B cell (primary cell): ENCODE measurements around the gene ARHGEF4. TPM values are rescaled to one million over a fixed set of nuclear protein-coding genes. Genes with fewer than 3 reads are reported as not detected.

Source experiments
- ATAC-seq: fragments of 200-7000 bp; cut with Tn5 transposase; one replicate; pipeline ENCODE4 v1.10.0; 2021; ENCODE audit warnings: low read depth, mild to moderate bottlenecking, moderate number of reproducible peaks, moderate library complexity
- CTCF ChIA-PET: fragments of 350-600 bp; sonication (Branson Sonifier 250); formaldehyde crosslinking; loops from one replicate; lab custom pipeline; 2021; ENCODE audit warnings: antibody characterized with exemption, inconsistent platforms; lab: Charles Lee
- POLR2A ChIA-PET: fragments of 350-600 bp; sonication (Branson Sonifier 250); formaldehyde crosslinking; loops from one replicate; lab custom pipeline; 2021; ENCODE audit warnings: antibody characterized with exemption; lab: Charles Lee
- DNase-seq: peaks from one replicate; pipeline ENCODE4 v3.0.0; 2013
- H2AFZ ChIP-seq: 2 replicates; pipeline ENCODE4 v1.6.1; 2012; ENCODE audit warnings: mild to moderate bottlenecking, low read depth, low read length; ENCODE audit not compliant: insufficient read depth, poor library complexity, severe bottlenecking
- H3K27ac ChIP-seq, 2 donors: 1 replicate in 1 of 2; 2 replicates in 1 of 2; pipeline ENCODE4 v1.5.1; 2012 to 2013; ENCODE audit warnings: low read length in 2 of 2, mild to moderate bottlenecking in 2 of 2, moderate library complexity in 1 of 2
- H3K27me3 ChIP-seq, 4 experiments: fragments of 200-600 bp in 1 of 4; sonication (generic) in 1 of 4; replicated peaks in 1 of 4; 1 replicate in 2 of 4; 2 replicates in 2 of 4; pipeline versions ENCODE4 v1.6.1 to v1.7.0; 2013 to 2016; ENCODE audit warnings: low read length in 3 of 4, mild to moderate bottlenecking in 2 of 4, mixed read lengths in 1 of 4, moderate library complexity in 1 of 4; ENCODE audit not compliant: insufficient read depth in 4 of 4, control insufficient read depth in 3 of 4; ENCODE audit errors: control extremely low read depth in 1 of 4
- H3K36me3 ChIP-seq, 2 experiments: replicated peaks in 1 of 2; 1 replicate in 1 of 2; 2 replicates in 1 of 2; pipeline versions ENCODE4 v1.6.1 to v1.7.1; 2013; ENCODE audit warnings: low read length in 1 of 2; ENCODE audit not compliant: insufficient read depth in 2 of 2, control insufficient read depth in 1 of 2; ENCODE audit errors: control extremely low read depth in 1 of 2, extremely low read depth in 1 of 2
- H3K4me1 ChIP-seq, 2 donors: fragments of 200-600 bp in 1 of 2; sonication (generic) in 1 of 2; 1 replicate in 1 of 2; 2 replicates in 1 of 2; pipeline versions ENCODE4 v1.5.1 to v1.6.1; 2013 to 2017; ENCODE audit warnings: low read length in 2 of 2; ENCODE audit not compliant: control insufficient read depth in 2 of 2, insufficient read depth in 2 of 2
- H3K4me2 ChIP-seq: replicated peaks from 2 replicates; pipeline ENCODE3; 2012; ENCODE audit warnings: mild to moderate bottlenecking, low read depth, low read length; ENCODE audit not compliant: poor library complexity, severe bottlenecking
- H3K4me3 ChIP-seq, 5 experiments: fragments of 200-600 bp in 1 of 5; sonication (generic) in 1 of 5; 1 replicate in 3 of 5; 2 replicates in 2 of 5; pipeline versions ENCODE4 v1.5.1 to v1.7.0; 2011 to 2016; ENCODE audit warnings: low read length in 4 of 5, mild to moderate bottlenecking in 4 of 5, low read depth in 2 of 5, control low read depth in 1 of 5, moderate library complexity in 1 of 5; ENCODE audit not compliant: insufficient read depth in 1 of 5; ENCODE audit errors: control extremely low read depth in 1 of 5, extremely low read depth in 1 of 5
- H3K79me2 ChIP-seq: fragments of 200-600 bp; sonication (generic); one replicate; pipeline ENCODE4 v1.6.0; 2016; ENCODE audit warnings: low read length; ENCODE audit not compliant: control insufficient read depth, insufficient read depth
- H3K9ac ChIP-seq: fragments of 200-600 bp; sonication (generic); 2 replicates; pipeline ENCODE4 v1.6.1; 2017; ENCODE audit warnings: mild to moderate bottlenecking, low read length, moderate library complexity
- H3K9me3 ChIP-seq, 3 donors: one replicate each; pipeline versions ENCODE4 v1.6.1 to v1.7.1; 2013; ENCODE audit warnings: low read length in 2 of 3; ENCODE audit not compliant: control insufficient read depth in 2 of 3, insufficient read depth in 1 of 3; ENCODE audit errors: control extremely low read depth in 1 of 3
- H4K20me1 ChIP-seq: 2 replicates; pipeline ENCODE4 v1.6.0; 2012; ENCODE audit warnings: mild to moderate bottlenecking, low read length; ENCODE audit not compliant: insufficient read depth, control insufficient read depth, poor library complexity, severe bottlenecking
- H3K27ac Mint-ChIP-seq: one replicate; pipeline ENCODE4 v1.8.0; 2021; ENCODE audit warnings: mixed read lengths
- H3K27me3 Mint-ChIP-seq: one replicate; pipeline ENCODE4 v1.8.0; 2021; ENCODE audit warnings: mixed read lengths
- H3K4me1 Mint-ChIP-seq: one replicate; pipeline ENCODE4 v1.8.0; 2021; ENCODE audit warnings: mixed read lengths
- H3K4me3 Mint-ChIP-seq: one replicate; pipeline ENCODE4 v1.8.0; 2021; ENCODE audit warnings: mixed read lengths
- H3K9me3 Mint-ChIP-seq: one replicate; pipeline ENCODE4 v1.8.0; 2022; ENCODE audit warnings: mixed read lengths; ENCODE audit not compliant: insufficient read depth
- EZH2 ChIP-seq: IDR thresholded peaks from 2 replicates; pipeline ENCODE4 v1.6.1; 2012; ENCODE audit warnings: borderline replicate concordance, low read depth, mild to moderate bottlenecking, moderate library complexity, low read length; ENCODE audit not compliant: insufficient read depth, poor library complexity, severe bottlenecking
- WGBS: methylation state at CpG from one replicate; pipeline ENCODE4 v1.1.5; 2013; ENCODE audit warnings: missing lambda C conversion rate; ENCODE audit not compliant: insufficient coverage; 5-methylcytosine and 5-hydroxymethylcytosine counted together
- intact Hi-C: fragments of 100-400 bp; cut with micrococcal nuclease; formaldehyde crosslinking; loops from one replicate; pipeline ENCODE4 v1.10.0; 2022
- polyA plus RNA-seq: library from polyadenylated mRNA; depleted of rRNA; stranded (reverse); fragments of >200 nt; gene quantifications from 2 replicates; pipeline ENCODE4 v1.2.3, GENCODE V29; 2012
- total RNA-seq, 2 donors: library from RNA; stranded (reverse); fragments of 120-200 nt in 1 of 2; gene quantifications; 1 replicate in 1 of 2; 2 replicates in 1 of 2; pipeline versions ENCODE4 v1.2.3 to v1.2.4, GENCODE V29; 2013 to 2022
- TF ChIP-seq, protein P1 (sequence below): fragments of 200-600 bp; IDR thresholded peaks from one replicate; pipeline ENCODE4 v1.8.0; 2022; ENCODE audit warnings: antibody characterized with exemption, mild to moderate bottlenecking

Gene ARHGEF4
- total and polyA plus RNA-seq, 2 donors (not counting 1 experiment from before 2014, with no cell fraction given) = 2.1 TPM; not detected in 1

GRCh38 chr2:130841741-130842365 lies 5.1 kb downstream of the ARHGEF4 start:
- WGBS = 95% methylated on average over 6 of the region's 6 CpGs
- no peak overlapping the region for H2AFZ ChIP-seq
- POLR2A ChIA-PET = no interaction called here
- ATAC-seq = no peak
- H4K20me1 ChIP-seq = no peaks in the 10 kb centered on the region
- no peaks in the 10 kb centered on the region for H3K79me2 ChIP-seq
- no peak overlapping the region for H3K4me3 Mint-ChIP-seq
- H3K4me1 Mint-ChIP-seq = peaks cover 2% of the 10 kb centered on the region
- H3K36me3 ChIP-seq = no peaks in the 10 kb centered on the region
- no peak overlapping the region for H3K4me3 ChIP-seq
- no peak for TF ChIP-seq EZH2
- TF ChIP-seq, protein P1, sequence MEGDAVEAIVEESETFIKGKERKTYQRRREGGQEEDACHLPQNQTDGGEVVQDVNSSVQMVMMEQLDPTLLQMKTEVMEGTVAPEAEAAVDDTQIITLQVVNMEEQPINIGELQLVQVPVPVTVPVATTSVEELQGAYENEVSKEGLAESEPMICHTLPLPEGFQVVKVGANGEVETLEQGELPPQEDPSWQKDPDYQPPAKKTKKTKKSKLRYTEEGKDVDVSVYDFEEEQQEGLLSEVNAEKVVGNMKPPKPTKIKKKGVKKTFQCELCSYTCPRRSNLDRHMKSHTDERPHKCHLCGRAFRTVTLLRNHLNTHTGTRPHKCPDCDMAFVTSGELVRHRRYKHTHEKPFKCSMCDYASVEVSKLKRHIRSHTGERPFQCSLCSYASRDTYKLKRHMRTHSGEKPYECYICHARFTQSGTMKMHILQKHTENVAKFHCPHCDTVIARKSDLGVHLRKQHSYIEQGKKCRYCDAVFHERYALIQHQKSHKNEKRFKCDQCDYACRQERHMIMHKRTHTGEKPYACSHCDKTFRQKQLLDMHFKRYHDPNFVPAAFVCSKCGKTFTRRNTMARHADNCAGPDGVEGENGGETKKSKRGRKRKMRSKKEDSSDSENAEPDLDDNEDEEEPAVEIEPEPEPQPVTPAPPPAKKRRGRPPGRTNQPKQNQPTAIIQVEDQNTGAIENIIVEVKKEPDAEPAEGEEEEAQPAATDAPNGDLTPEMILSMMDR = no peak
- peaks cover 0 to 12% (median 4%) of the 10 kb centered on the region in 4 experiments for H3K27me3 ChIP-seq
- no peaks in the 10 kb centered on the region for H3K9me3 Mint-ChIP-seq
- no peak overlapping the region for H3K9ac ChIP-seq
- CTCF ChIA-PET = no interaction called here
- no peak for DNase-seq
- intact Hi-C loops = no loop called here
- H3K27ac ChIP-seq = no peak overlapping the region
- H3K27ac Mint-ChIP-seq = no peak overlapping the region
- H3K4me1 ChIP-seq = peaks cover 0 to 5% of the 10 kb centered on the region in 2 donors
- peaks cover 28% of the 10 kb centered on the region for H3K27me3 Mint-ChIP-seq
- no peak overlapping the region for H3K4me2 ChIP-seq
- H3K9me3 ChIP-seq = no peaks in the 10 kb centered on the region

- Histone ChIP-seq H3K79me2 (no peaks in the 10 kb centered on the region), H4K20me1 (no peaks in the 10 kb centered on the region), H3K4me3 (no peak overlapping the region), H3K27ac (no peak overlapping the region), H3K9me3 (no peaks in the 10 kb centered on the region), H2AFZ (no peak overlapping the region), H3K4me2 (no peak overlapping the region), H3K36me3 (no peaks in the 10 kb centered on the region), H3K4me1 (no peaks in the 10 kb centered on the region), H3K27me3 (peaks cover 0 to 12% (median 2%) of the 10 kb centered on the region in 4 experiments), H3K9ac (no peak overlapping the region)
- intact Hi-C loops = no loop called here
- no peak overlapping the region for H3K27ac Mint-ChIP-seq
- peaks cover 27% of the 10 kb centered on the region for H3K27me3 Mint-ChIP-seq
- POLR2A ChIA-PET = no interaction called here
- CTCF ChIA-PET = no interaction called here
- TF ChIP-seq, protein P1 = no peak
- TF ChIP-seq EZH2 = no peak
- ATAC-seq (no peak), DNase-seq (no peak)
- no peak overlapping the region for H3K4me3 Mint-ChIP-seq
- 68% methylated on average over 5 of the region's 8 CpGs for WGBS
- no peaks in the 10 kb centered on the region for H3K9me3 Mint-ChIP-seq
- H3K4me1 Mint-ChIP-seq = peaks cover 2% of the 10 kb centered on the region
Measured at GRCh38 chr2:130842770-130843169, 6.1 kb downstream of the ARHGEF4 start.
